ENCODE data around the gene CD2BP2. TPM values are rescaled to one million over a fixed set of nuclear protein-coding genes. Genes with fewer than 3 reads are reported as not detected.

Gene CD2BP2
- total RNA-seq, 4 donors from 2014 or later = 21.9 to 38.0 (median 28.5) TPM

GRCh38 chr16:30358990-30359870 lies 4.1 kb upstream of the CD2BP2 start:
- Histone ChIP-seq H3K9me3 (no peaks in the 10 kb centered on the region), H3K36me3 (peaks cover 22 to 79% (median 25%) of the 10 kb centered on the region in 3 donors), H3K4me3 (no peak overlapping the region), H3K27ac (no peak overlapping the region), H3K27me3 (no peaks in the 10 kb centered on the region), H3K4me1 (peaks cover 10 to 41% (median 14%) of the 10 kb centered on the region in 3 donors)
- no peak for DNase-seq
- intact Hi-C loops (cut with DNase I) = no loop called here
- no peak for TF ChIP-seq POLR2A (IDR thresholded peaks at IDR 0.05)
- TF ChIP-seq CTCF (IDR thresholded peaks at IDR 0.05) = no peak
- 78 to 83% methylated on average over 12 to 20 of the region's 28 CpGs for WGBS, 2 donors

- TF ChIP-seq POLR2A (IDR thresholded peaks at IDR 0.05) (no peak), CTCF (IDR thresholded peaks at IDR 0.05) (no peak)
- DNase-seq = no peak
- 84 to 95% methylated on average over 6 to 8 of the region's 9 CpGs for WGBS, 2 donors
- no peaks in the 10 kb centered on the region for H3K9me3 ChIP-seq
- H3K36me3 ChIP-seq = peaks cover 22 to 76% (median 25%) of the 10 kb centered on the region in 3 donors
- H3K4me3 ChIP-seq = no peak overlapping the region
- intact Hi-C loops (cut with DNase I) = no loop called here
- H3K4me1 ChIP-seq = peaks cover 17 to 48% (median 21%) of the 10 kb centered on the region in 3 donors
- no peak overlapping the region for H3K27ac ChIP-seq
- H3K27me3 ChIP-seq = no peaks in the 10 kb centered on the region
These were observed 3.4 kb upstream of the CD2BP2 start for GRCh38 chr16:30358577-30358936.

- Histone ChIP-seq H3K4me1 (peaks cover 23 to 54% (median 25%) of the 10 kb centered on the region in 3 donors), H3K27ac (no peak overlapping the region), H3K9me3 (no peaks in the 10 kb centered on the region), H3K36me3 (peaks cover 22 to 76% (median 25%) of the 10 kb centered on the region in 3 donors), H3K4me3 (no peak overlapping the region), H3K27me3 (no peaks in the 10 kb centered on the region)
- TF ChIP-seq POLR2A (IDR thresholded peaks at IDR 0.05) (no peak), CTCF (IDR thresholded peaks at IDR 0.05) (no peak)
- DNase-seq = no peak
- 80 to 86% methylated on average over 16 to 19 of the region's 37 CpGs for WGBS, 2 donors
- intact Hi-C loops (cut with DNase I) = no loop called here
These were observed 2.8 kb upstream of the CD2BP2 start for GRCh38 chr16:30357715-30358576.

GRCh38 chr16:30357085-30357714 lies 2.1 kb upstream of the CD2BP2 start:
- intact Hi-C loops (cut with DNase I) = no loop called here
- no peak for TF ChIP-seq POLR2A (IDR thresholded peaks at IDR 0.05)
- no peak for TF ChIP-seq CTCF (IDR thresholded peaks at IDR 0.05)
- no peak for DNase-seq
- WGBS, 2 donors = 72 to 75% methylated on average over 4 to 5 of the region's 5 CpGs
- no peak overlapping the region for H3K4me3 ChIP-seq
- H3K4me1 ChIP-seq = peaks cover 31 to 61% (median 32%) of the 10 kb centered on the region in 3 donors
- no peaks in the 10 kb centered on the region for H3K27me3 ChIP-seq
- H3K9me3 ChIP-seq = no peaks in the 10 kb centered on the region
- peaks cover 20 to 76% (median 22%) of the 10 kb centered on the region in 3 donors for H3K36me3 ChIP-seq
- H3K27ac ChIP-seq = peak overlapping the region in 2 of 4 donors; percentile 98

Measured in esophagus squamous epithelium (tissue), 5 donors.